ENCODE results near the gene CBY2.
"Not testable (repeated sequence)": the region's sequence is repeated elsewhere in the genome, so short reads cannot be mapped to it uniquely, and the experiment has no call there.

The CBY2 gene

GRCh38 chr13:45748941-45749759 lies 47.0 kb downstream of the CBY2 start:
- peak; percentile 25 for DNase-seq

- no peak for DNase-seq
These were observed 48.4 kb downstream of the CBY2 start for GRCh38 chr13:45750566-45750965.

- DNase-seq = no peak
These were observed 49.8 kb downstream of the CBY2 start for GRCh38 chr13:45751885-45752284.

- DNase-seq = no peak
These were observed 50.4 kb downstream of the CBY2 start for GRCh38 chr13:45752510-45752909.

DNA sequence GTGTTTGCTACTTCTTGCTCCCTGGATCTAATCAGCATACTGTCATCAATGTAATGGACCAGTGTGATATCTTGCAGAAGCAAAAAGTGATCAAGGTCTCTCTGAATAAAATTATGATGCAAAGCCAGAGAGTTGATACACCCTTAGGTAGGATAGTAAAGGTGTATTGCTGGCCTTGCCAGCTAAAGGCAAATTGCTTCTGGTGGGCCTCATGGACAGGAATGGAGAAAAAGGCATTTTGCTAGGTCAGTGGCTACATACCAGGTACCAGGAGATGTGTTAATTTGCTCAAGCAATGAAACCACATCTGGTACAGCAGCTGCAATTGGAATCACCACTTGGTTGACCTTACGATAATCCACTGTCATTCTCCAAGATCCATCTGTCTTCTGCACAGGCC lies 54.4 kb downstream of the CBY2 start:
- not testable (repeated sequence) for DNase-seq

DNA sequence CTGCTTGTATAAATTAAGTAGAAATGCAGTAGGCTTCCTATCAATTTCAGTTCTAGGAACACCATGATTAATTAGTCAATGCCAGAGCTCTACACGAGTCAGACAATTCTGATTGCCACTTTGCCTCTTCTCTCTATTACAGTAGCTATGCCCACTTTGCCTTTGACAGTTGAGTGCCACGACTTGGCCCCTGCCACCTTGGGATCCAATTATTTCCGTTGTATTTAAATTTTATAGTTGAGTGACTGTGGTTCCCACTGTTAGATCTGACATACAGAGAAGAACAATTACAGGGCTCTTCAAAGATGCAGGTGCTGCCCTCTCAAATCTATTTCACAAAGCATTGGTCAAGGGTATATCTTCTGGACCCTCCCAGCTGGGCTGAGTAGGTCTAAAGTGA lies 55.5 kb downstream of the CBY2 start:
- DNase-seq = not testable (repeated sequence)

GRCh38 chr13:45763419-45763818 lies 61.3 kb downstream of the CBY2 start:
- no peak for DNase-seq

Measured in right hindlimb (tissue), 1 donor.